Motor neuron (in vitro differentiated cells): ENCODE measurements around the gene PTPRN. TPM values are rescaled to one million over a fixed set of nuclear protein-coding genes. Genes with fewer than 3 reads are reported as not detected.

Experiments
- total RNA-seq, 8 experiments: library from RNA; unstranded; fragments of 300-600 nt; gene quantifications; 2 replicates each; pipeline versions ENCODE4 v1.2.3 to v1.2.4, GENCODE V29; 2022

PTPRN gene
- total RNA-seq, 8 experiments from 2014 or later: 0.92 to 159 (median 15.3) TPM

Other genes starting within 250 kb of the PTPRN start
- gene IHH, start 248.5 kb downstream of the PTPRN start, total RNA-seq: under 1 TPM in 5 of 8 experiments, not detected in 3; 0.08 to 0.57 (median 0.46) TPM
- gene NHEJ1, start 148.6 kb downstream of the PTPRN start, total RNA-seq: 10 to 100 TPM in 6 of 8 experiments, 1 to 10 TPM in 2; 7.3 to 55.7 (median 15.5) TPM
- 1 to 10 TPM in 3 of 8 experiments, under 1 TPM in 5; 0.13 to 3.4 (median 0.54) TPM for gene SLC23A3, start 139.4 kb downstream of the PTPRN start, total RNA-seq
- gene CNPPD1, start 132.5 kb downstream of the PTPRN start, total RNA-seq: 10 to 100 TPM; 18.2 to 44.9 (median 37.5) TPM
- 100 to 1,000 TPM in 1 of 8 experiments, 10 to 100 TPM in 7; 41.0 to 102 (median 69.0) TPM for gene RETREG2, start 131.1 kb downstream of the PTPRN start, total RNA-seq
- 10 to 100 TPM; 19.7 to 35.8 (median 25.7) TPM for gene ZFAND2B, start 102.6 kb downstream of the PTPRN start, total RNA-seq
- 100 to 1,000 TPM in 1 of 8 experiments, 10 to 100 TPM in 7; 14.2 to 122 (median 34.5) TPM for gene ABCB6, start 90.4 kb downstream of the PTPRN start, total RNA-seq
- 10 to 100 TPM; 21.5 to 50.5 (median 34.4) TPM for gene ATG9A, start 79.8 kb downstream of the PTPRN start, total RNA-seq
- gene ANKZF1, start 79.6 kb downstream of the PTPRN start, total RNA-seq: 10 to 100 TPM; 24.3 to 78.1 (median 48.1) TPM
- 10 to 100 TPM in 1 of 8 experiments, 1 to 10 TPM in 7; 5.6 to 30.7 (median 7.5) TPM for gene GLB1L, start 64.0 kb downstream of the PTPRN start, total RNA-seq
- 10 to 100 TPM; 14.6 to 36.9 (median 23.7) TPM for gene STK16, start 63.9 kb downstream of the PTPRN start, total RNA-seq
- gene TUBA4B, start 56.2 kb downstream of the PTPRN start, total RNA-seq: under 1 TPM in 3 of 8 experiments, not detected in 5; 0.13 to 0.28 (median 0.14) TPM
- 10 to 100 TPM in 2 of 8 experiments, 1 to 10 TPM in 6; 2.3 to 23.4 (median 4.7) TPM for gene TUBA4A, start 55.5 kb downstream of the PTPRN start, total RNA-seq
- gene DNAJB2, start 30.0 kb downstream of the PTPRN start, total RNA-seq: 100 to 1,000 TPM in 2 of 8 experiments, 10 to 100 TPM in 6; 25.2 to 131 (median 55.0) TPM
- gene RESP18, start 23.3 kb upstream of the PTPRN start, total RNA-seq: 1 to 10 TPM in 1 of 8 experiments, not detected in 7; 1.1 TPM
- 10 to 100 TPM; 12.7 to 63.4 (median 27.9) TPM for gene DNPEP, start 78.5 kb upstream of the PTPRN start, total RNA-seq
- gene DES, start 109.0 kb upstream of the PTPRN start, total RNA-seq: 1 to 10 TPM in 1 of 8 experiments, under 1 TPM in 5, not detected in 2; 0.33 to 1.0 (median 0.76) TPM
- gene SPEG, start 125.4 kb upstream of the PTPRN start, total RNA-seq: 10 to 100 TPM in 7 of 8 experiments, 1 to 10 TPM in 1; 5.5 to 47.6 (median 26.1) TPM
- gene GMPPA, start 189.5 kb upstream of the PTPRN start, total RNA-seq: 10 to 100 TPM; 11.9 to 59.7 (median 27.0) TPM
- gene ASIC4, start 205.1 kb upstream of the PTPRN start, total RNA-seq: 10 to 100 TPM in 4 of 8 experiments, 1 to 10 TPM in 2, under 1 TPM in 2; 0.31 to 83.2 (median 19.4) TPM
- 100 to 1,000 TPM in 2 of 8 experiments, 10 to 100 TPM in 6; 20.9 to 164 (median 56.8) TPM for gene CHPF, start 234.4 kb upstream of the PTPRN start, total RNA-seq
- gene TMEM198, start 234.6 kb upstream of the PTPRN start, total RNA-seq: 10 to 100 TPM in 4 of 8 experiments, 1 to 10 TPM in 4; 4.8 to 26.5 (median 11.1) TPM